ENCODE results near the gene CAPN1. TPM values are rescaled to one million over a fixed set of nuclear protein-coding genes. Genes with fewer than 3 reads are reported as not detected.

The CAPN1 gene
- total and polyA plus RNA-seq, 2 of the 13 experiments (the other 11 are each of a cell fraction or from before 2014, with no cell fraction given) = 57.3 to 82.6 TPM

DNA sequence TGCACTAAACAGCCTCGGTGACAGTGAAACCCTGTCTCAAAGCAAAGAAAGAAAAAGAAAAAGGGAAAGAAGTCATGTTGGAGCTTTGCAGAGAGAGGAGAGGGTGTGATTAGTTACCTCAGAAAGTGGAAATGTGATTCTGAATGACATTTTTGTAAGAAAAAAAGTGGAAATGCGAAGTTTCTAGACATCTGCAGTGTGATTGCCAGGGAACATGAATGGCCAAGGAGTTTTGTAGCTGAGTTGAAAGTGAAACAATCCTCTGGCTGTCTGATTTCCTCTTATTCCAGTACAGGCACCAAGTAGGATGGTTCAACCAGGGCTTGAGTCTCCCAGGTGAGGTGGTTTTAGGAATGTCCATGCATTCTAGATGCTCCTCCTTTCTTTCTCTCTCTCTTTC lies 29.6 kb upstream of the CAPN1 start (continued):
- TF ChIP-seq ZHX2 (IDR thresholded peaks at IDR 0.05; ENCODE audit: low read depth) = no peak
- TF ChIP-seq ZHX2 (CRISPR knock-in tag; IDR thresholded peaks at IDR 0.05; ENCODE audit: borderline replicate concordance) = no peak

- Histone ChIP-seq H3K36me3 (replicated peaks in 1 of 2; ENCODE audit: control insufficient read depth in 1 of 2, insufficient read depth in 2 of 2, low read length in 2 of 2) (no peaks in the 10 kb centered on the region), H3K79me2 (ENCODE audit: insufficient read depth, low read length) (no peaks in the 10 kb centered on the region), H3K27ac (ENCODE audit: extremely low read length, insufficient read depth, low read length) (no peak overlapping the region), H4K20me1 (ENCODE audit: insufficient read depth, low read length) (no peaks in the 10 kb centered on the region), H3K4me1 (ENCODE audit: insufficient read depth, low read length) (peaks cover 22% of the 10 kb centered on the region), H3K4me2 (ENCODE audit: low read depth, low read length) (no peak overlapping the region), H3K4me3 (replicated peaks in 1 of 3; ENCODE audit: insufficient read depth in 1 of 3, low read depth in 2 of 3, low read length in 3 of 3) (no peak overlapping the region), H3K9me3 (ENCODE audit: low read length) (no peaks in the 10 kb centered on the region), H2AFZ (ENCODE audit: low read length) (no peak overlapping the region), H3K27me3 (ENCODE audit: control insufficient read depth in 1 of 2, insufficient read depth in 2 of 2, low read length in 2 of 2) (no peaks in the 10 kb centered on the region), H3K9ac (ENCODE audit: insufficient read depth, low read depth, low read length) (no peak overlapping the region)
- POLR2A ChIA-PET = interaction anchor here (1.8 kb wide), 1 partner anchor 21 kb away, joined by 8 read pairs; no protein-coding TSS in a partner anchor
- WGBS (ENCODE audit: low lambda C conversion rate) = 85% methylated on average over 3 of the region's 3 CpGs
- CTCF ChIA-PET (ENCODE audit: low intra/inter-chr PET ratio, low total read pairs) = no interaction called here
- no peak for FAIRE-seq
- no peak for DNase-seq (ENCODE audit: low spot score)
- no TSS peak for BruUV-seq (replicated peaks)
- intact Hi-C loops (cut with micrococcal nuclease; ENCODE audit: unreplicated experiment) (no loop called here), in situ Hi-C loops (cut with HindIII; ENCODE audit: extremely low pct_ligation_motif_present, low pct_unique_long_range_greater_than_20kb) (no loop called here)
- no peak for ATAC-seq
- TF ChIP-seq ETS1 (CRISPR knock-in tag; IDR thresholded peaks at IDR 0.05) (no peak), ZHX2 (IDR thresholded peaks at IDR 0.05; ENCODE audit: low read depth) (no peak), ZHX2 (CRISPR knock-in tag; IDR thresholded peaks at IDR 0.05; ENCODE audit: borderline replicate concordance) (no peak), ZSCAN25 (CRISPR knock-in tag; IDR thresholded peaks at IDR 0.05) (no peak), RBAK (CRISPR knock-in tag; IDR thresholded peaks at IDR 0.05) (no peak)
- TF ChIP-seq, protein P1, sequence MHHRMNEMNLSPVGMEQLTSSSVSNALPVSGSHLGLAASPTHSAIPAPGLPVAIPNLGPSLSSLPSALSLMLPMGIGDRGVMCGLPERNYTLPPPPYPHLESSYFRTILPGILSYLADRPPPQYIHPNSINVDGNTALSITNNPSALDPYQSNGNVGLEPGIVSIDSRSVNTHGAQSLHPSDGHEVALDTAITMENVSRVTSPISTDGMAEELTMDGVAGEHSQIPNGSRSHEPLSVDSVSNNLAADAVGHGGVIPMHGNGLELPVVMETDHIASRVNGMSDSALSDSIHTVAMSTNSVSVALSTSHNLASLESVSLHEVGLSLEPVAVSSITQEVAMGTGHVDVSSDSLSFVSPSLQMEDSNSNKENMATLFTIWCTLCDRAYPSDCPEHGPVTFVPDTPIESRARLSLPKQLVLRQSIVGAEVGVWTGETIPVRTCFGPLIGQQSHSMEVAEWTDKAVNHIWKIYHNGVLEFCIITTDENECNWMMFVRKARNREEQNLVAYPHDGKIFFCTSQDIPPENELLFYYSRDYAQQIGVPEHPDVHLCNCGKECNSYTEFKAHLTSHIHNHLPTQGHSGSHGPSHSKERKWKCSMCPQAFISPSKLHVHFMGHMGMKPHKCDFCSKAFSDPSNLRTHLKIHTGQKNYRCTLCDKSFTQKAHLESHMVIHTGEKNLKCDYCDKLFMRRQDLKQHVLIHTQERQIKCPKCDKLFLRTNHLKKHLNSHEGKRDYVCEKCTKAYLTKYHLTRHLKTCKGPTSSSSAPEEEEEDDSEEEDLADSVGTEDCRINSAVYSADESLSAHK (CRISPR knock-in tag; IDR thresholded peaks at IDR 0.05; ENCODE audit: borderline replicate concordance) = no peak
Measured at GRCh38 chr11:65156256-65156655, 25.5 kb upstream of the CAPN1 start.
